Left ventricle myocardium superior (tissue), 1 donor: ENCODE measurements around the gene GPS2. TPM values are rescaled to one million over a fixed set of nuclear protein-coding genes. Genes with fewer than 3 reads are reported as not detected.
A peak's percentile ranks its signal among the peaks of the same experiment; 100 is the strongest.

ENCODE experiments used
- ATAC-seq: fragments of 200-7000 bp; cut with Tn5 transposase; one replicate; pipeline ENCODE4 v1.9.1; 2020; ENCODE audit warnings: mild to moderate bottlenecking, moderate library complexity
- DNase-seq: peaks from one replicate; pipeline ENCODE4 v3.0.0-alpha.2; 2020
- intact Hi-C: fragments of 100-400 bp; cut with micrococcal nuclease; formaldehyde crosslinking; loops from one replicate; pipeline ENCODE4 v1.11.0; 2022
- total RNA-seq: library from RNA; stranded (reverse); fragmentation: NEBNext Ultra II Directional; extraction: Animal tissue kit (Norgen Biotek cat#: 25700); gene quantifications from one replicate; pipeline ENCODE4 v1.2.1, GENCODE V29; 2021
- donor health status: DM: no; HTN: yes; CAD: no; lungs with severe emphysema.

GPS2 gene
- total RNA-seq, 1 donor from 2014 or later, result 75.0 TPM

DNA sequence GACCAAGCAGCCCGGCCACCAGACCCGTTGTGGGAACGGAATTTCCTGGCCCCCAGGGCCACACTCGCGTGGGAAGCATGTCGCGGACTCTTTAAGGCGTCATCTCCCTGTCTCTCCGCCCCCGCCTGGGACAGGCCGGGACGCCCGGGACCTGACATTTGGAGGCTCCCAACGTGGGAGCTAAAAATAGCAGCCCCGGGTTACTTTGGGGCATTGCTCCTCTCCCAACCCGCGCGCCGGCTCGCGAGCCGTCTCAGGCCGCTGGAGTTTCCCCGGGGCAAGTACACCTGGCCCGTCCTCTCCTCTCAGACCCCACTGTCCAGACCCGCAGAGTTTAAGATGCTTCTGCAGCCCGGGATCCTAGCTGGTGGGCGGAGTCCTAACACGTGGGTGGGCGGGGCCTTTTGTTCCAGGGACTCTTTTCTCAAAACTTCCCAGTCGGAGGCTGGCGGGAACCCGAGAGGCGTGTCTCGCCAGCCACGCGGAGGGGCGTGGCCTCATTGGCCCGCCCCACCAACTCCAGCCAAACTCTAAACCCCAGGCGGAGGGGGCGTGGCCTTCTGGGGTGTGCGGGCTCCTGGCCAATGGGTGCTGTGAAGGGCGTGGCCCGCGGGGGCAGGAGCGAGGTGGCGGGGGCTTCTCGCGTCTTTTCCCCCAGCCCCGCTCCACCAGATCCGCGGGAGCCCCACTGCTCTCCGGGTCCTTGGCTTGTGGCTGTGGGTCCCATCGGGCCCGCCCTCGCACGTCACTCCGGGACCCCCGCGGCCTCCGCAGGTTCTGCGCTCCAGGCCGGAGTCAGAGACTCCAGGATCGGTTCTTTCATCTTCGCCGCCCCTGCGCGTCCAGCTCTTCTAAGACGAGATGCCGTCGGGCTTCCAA is 33.8 kb downstream of the GPS2 start, which contains the start of gene SLC2A4:
SLC2A4 (plus strand) TSS at position 645 of the 879 bp plus-strand sequence; CDS start at position 862, 217 bp downstream.
- DNase-seq (peak; percentile 97), ATAC-seq (peak; percentile 84)
- intact Hi-C loops, result loop anchor here (2.0 kb wide), 1 partner anchor 15 kb away; no protein-coding TSS in a partner anchor

DNA sequence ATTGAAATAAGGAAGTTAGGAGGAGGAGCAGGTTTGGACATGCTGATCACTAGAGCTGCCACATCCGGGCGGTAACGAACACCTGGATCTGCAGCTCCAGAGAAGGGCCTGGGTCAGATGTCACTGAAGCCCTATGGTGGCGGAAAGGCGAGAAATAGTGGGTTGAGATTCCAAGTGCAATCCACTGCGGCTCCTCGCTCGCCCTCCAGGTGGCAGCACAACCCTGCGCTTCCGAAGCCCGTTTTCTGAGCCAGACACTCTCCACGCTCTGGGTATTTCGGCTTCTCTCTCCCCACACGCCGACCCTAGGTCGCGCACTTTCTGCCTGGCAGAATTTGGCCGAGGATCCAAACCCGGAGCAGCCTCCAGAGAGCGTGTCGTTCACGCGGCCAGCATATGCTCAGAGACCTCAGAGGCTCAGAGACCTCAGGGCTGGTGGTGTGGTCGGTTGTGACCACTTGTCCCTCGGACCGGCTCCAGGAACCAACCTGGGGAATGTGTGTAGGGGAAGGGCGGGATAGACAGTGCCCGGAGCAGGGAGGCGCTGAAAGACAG is 34.6 kb downstream of the GPS2 start:
- intact Hi-C loops, result loop anchor here (2.0 kb wide), 1 partner anchor 16 kb away; no protein-coding TSS in a partner anchor

DNA sequence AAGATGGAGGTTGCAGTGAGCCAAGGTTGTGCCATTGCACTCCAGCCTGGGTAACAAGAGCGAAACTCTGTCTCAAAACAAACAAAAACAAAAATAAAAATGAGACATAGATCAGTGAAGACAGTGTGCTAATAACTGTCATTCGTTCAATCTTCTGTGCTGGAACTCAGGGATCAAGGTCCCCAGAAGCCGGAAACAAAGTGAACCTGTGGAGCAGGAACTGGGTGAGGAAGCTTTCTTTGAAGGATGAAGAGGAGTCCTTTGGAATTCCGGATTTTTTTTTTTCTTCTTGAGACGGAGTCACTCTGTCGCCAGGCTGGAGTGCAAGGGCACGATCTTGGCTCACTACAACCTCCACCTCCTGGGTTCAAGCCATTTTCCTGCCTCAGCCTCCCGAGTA is 35.7 kb downstream of the GPS2 start:
- DNase-seq (no peak), ATAC-seq (no peak)
- intact Hi-C loops, result no loop called here

More for the DNA sequence above, 34.6 kb downstream of the GPS2 start:
- ATAC-seq (peak; percentile 62), DNase-seq (peak; percentile 91)

DNA sequence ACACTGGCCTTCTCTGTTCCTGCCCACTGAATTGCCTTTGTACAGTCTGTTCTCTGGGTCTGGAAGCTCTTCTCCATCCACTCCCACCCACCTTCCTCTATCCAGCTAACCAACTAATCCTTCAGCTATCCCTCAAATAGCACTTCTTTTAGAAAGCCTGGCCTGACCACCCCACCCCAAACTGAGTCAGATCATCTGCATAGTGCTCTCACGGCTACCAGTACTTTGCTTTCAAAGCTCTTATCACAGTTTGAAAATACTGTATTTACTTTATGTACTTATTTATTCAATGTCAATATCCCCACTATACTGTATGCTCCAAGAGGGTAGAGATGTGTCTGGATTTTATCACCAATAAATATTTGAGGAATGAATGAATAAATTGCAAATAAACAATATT is 48.4 kb downstream of the GPS2 start:
- no peak for DNase-seq
- no peak for ATAC-seq
- intact Hi-C loops, result no loop called here

DNA sequence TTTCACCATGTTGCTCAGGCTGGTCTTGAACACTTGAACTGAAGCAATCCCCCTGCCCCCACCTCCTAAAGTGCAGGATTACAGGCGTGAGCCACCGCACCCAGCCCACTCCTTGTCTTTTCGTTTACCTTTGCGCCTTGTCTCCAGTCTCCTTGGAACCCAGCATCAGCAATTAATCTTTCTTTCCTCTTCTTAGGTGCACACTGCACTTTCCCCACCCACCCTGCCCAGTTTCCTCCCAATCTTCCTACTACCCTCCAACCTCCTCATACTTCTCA is 51.4 kb downstream of the GPS2 start:
- intact Hi-C loops, result no loop called here
- no peak for ATAC-seq
- DNase-seq, result no peak

DNA sequence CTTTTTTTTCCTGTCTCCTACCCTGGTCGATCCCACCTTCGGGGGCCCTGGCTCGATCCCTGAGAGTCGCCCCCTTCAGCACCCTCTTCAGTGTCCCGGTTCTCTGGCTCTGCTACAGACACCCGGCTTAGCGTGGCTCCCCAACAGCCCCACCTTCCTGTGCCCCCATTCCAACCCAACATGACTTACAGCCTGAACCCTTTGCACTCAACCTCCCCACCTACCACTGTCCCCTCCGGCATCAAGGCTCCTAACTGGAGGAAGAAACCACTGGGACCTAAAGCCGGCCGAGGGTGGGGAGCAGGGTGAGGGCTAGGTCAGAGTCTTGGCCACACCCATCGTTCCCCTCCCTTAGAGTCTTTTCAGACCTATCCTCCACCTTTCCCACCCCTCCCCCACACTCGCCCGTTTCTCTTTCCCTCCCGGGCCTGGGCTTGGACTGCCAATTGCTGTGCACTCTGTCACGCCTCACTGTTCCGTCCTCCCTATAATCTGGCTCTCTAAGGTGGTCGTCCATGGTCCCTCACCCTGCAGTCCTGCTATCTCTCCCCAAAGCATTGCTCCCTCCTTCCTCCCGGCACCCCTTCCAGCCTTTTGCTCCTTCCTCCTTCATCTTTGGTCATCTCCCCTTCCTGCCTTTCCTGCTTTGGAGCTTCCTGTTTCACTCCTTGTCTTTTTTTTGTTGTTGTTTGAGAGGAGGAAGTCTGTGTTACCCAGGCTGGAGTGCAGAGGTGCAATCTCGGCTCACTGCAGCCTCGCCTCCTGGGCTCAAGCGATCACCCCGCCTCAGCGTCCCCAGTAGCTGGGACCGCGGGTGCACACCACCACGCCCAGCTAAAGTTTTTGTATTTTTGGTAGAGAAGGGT is 52.0 kb downstream of the GPS2 start:
- intact Hi-C loops, result no loop called here
- DNase-seq, result no peak
- ATAC-seq, result no peak

Other genes starting within 250 kb of the GPS2 start
- 4.4 TPM for gene CLEC10A, start 235.1 kb downstream of the GPS2 start, total RNA-seq
- gene ASGR2, start 200.5 kb downstream of the GPS2 start, total RNA-seq, result 0.30 TPM
- gene ASGR1, start 136.0 kb downstream of the GPS2 start, total RNA-seq, result 0.30 TPM
- 21.3 TPM for gene DLG4, start 95.5 kb downstream of the GPS2 start, total RNA-seq
- gene ACADVL, start 95.4 kb downstream of the GPS2 start, total RNA-seq, result 2,270 TPM
- 23.5 TPM for gene DVL2, start 80.8 kb downstream of the GPS2 start, total RNA-seq
- gene PHF23, start 75.9 kb downstream of the GPS2 start, total RNA-seq, result 29.4 TPM
- 456 TPM for gene GABARAP, start 72.9 kb downstream of the GPS2 start, total RNA-seq
- 122 TPM for gene CTDNEP1, start 63.6 kb downstream of the GPS2 start, total RNA-seq
- gene ELP5, start 63.1 kb downstream of the GPS2 start, total RNA-seq, result 85.3 TPM
- 1.8 TPM for gene CLDN7, start 52.9 kb downstream of the GPS2 start, total RNA-seq
- gene SLC2A4, start 33.6 kb downstream of the GPS2 start, total RNA-seq, result 170 TPM
- 0.77 TPM for gene YBX2, start 20.7 kb downstream of the GPS2 start, total RNA-seq
- gene EIF5A, start 7.7 kb downstream of the GPS2 start, total RNA-seq, result 311 TPM
- 34.7 TPM for gene NEURL4, start 14.0 kb upstream of the GPS2 start, total RNA-seq
- 17.3 TPM for gene ACAP1, start 21.2 kb upstream of the GPS2 start, total RNA-seq
- 3.6 TPM for gene KCTD11, start 36.8 kb upstream of the GPS2 start, total RNA-seq
- not detected for gene TMEM95, start 39.8 kb upstream of the GPS2 start, total RNA-seq
- gene TNK1, start 65.7 kb upstream of the GPS2 start, total RNA-seq, result 2.2 TPM
- gene PLSCR3, start 79.2 kb upstream of the GPS2 start, total RNA-seq, result 16.1 TPM
- 53.5 TPM for gene TMEM256, start 88.7 kb upstream of the GPS2 start, total RNA-seq
- gene NLGN2, start 92.5 kb upstream of the GPS2 start, total RNA-seq, result 6.5 TPM
- not detected for gene SPEM1, start 105.0 kb upstream of the GPS2 start, total RNA-seq
- gene SPEM2, start 110.3 kb upstream of the GPS2 start, total RNA-seq, result not detected
- not detected for gene SPEM3, start 113.5 kb upstream of the GPS2 start, total RNA-seq
- gene TMEM102, start 120.1 kb upstream of the GPS2 start, total RNA-seq, result 2.1 TPM
- 13.8 TPM for gene FGF11, start 124.2 kb upstream of the GPS2 start, total RNA-seq
- 9.6 TPM for gene CHRNB1, start 129.7 kb upstream of the GPS2 start, total RNA-seq
- gene ZBTB4, start 164.3 kb upstream of the GPS2 start, total RNA-seq, result 70.9 TPM
- gene SLC35G6, start 166.1 kb upstream of the GPS2 start, total RNA-seq, result not detected
- gene POLR2A, start 169.0 kb upstream of the GPS2 start, total RNA-seq, result 39.1 TPM
- gene TNFSF12, start 233.7 kb upstream of the GPS2 start, total RNA-seq, result 36.9 TPM
- 8.5 TPM for gene TNFSF13, start 243.4 kb upstream of the GPS2 start, total RNA-seq
- gene SENP3, start 246.6 kb upstream of the GPS2 start, total RNA-seq, result 32.8 TPM